GM12878 (cell line): ENCODE data around the gene AP1M2. TPM values are rescaled to one million over a fixed set of nuclear protein-coding genes. Genes with fewer than 3 reads are reported as not detected.
A peak's percentile ranks its signal among the peaks of the same experiment; 100 is the strongest.

ENCODE experiments used
- EP300 ChIP-seq, 2 experiments: fragments of 150-350 bp in 1 of 2; IDR thresholded peaks; 2 replicates each; pipeline ENCODE4 v1.6.1; 2011 to 2012; ENCODE audit warnings: low read depth in 2 of 2, low read length in 2 of 2, borderline replicate concordance in 1 of 2, improper control_type of control experiment in 1 of 2, inconsistent platforms in 1 of 2; ENCODE audit not compliant: control insufficient read depth in 1 of 2
- GATAD2B ChIP-seq: fragments of 450-650 bp; conservative IDR thresholded peaks from 2 replicates; pipeline ENCODE4 v1.6.1; 2017; ENCODE audit warnings: low read depth, mild to moderate bottlenecking, moderate library complexity
- HDGF ChIP-seq: fragments of 450-650 bp; IDR thresholded peaks from 2 replicates; pipeline ENCODE4 v1.6.1; 2016; ENCODE audit warnings: antibody characterized with exemption
- JUNB ChIP-seq: IDR thresholded peaks from 2 replicates; pipeline ENCODE4 v1.6.1; 2016; ENCODE audit warnings: antibody characterized with exemption, mild to moderate bottlenecking
- KAT2A ChIP-seq: conservative IDR thresholded peaks from 2 replicates; pipeline ENCODE4 v1.6.1; 2011; ENCODE audit warnings: low read depth, low read length; ENCODE audit not compliant: control insufficient read depth
- LARP7 ChIP-seq: fragments of 450-650 bp; IDR thresholded peaks from 2 replicates; pipeline ENCODE4 v1.6.1; 2017; ENCODE audit warnings: mild to moderate bottlenecking
- MXI1 ChIP-seq: fragments of 150-350 bp; IDR thresholded peaks from 2 replicates; pipeline ENCODE4 v1.6.1; 2011; ENCODE audit warnings: low read depth, mild to moderate bottlenecking, inconsistent platforms, low read length, improper control_type of control experiment
- NBN ChIP-seq: fragments of 450-650 bp; IDR thresholded peaks from 2 replicates; pipeline ENCODE4 v1.6.1; 2016
- NFYB ChIP-seq: IDR thresholded peaks from 2 replicates; pipeline ENCODE4 v1.6.1; 2011; ENCODE audit warnings: low read depth, mild to moderate bottlenecking, low read length, improper control_type of control experiment, moderate library complexity; ENCODE audit not compliant: insufficient read depth
- PML ChIP-seq: IDR thresholded peaks from 2 replicates; pipeline ENCODE4 v1.6.1; 2012; ENCODE audit warnings: low read length, inconsistent platforms
- POU2F2 ChIP-seq: IDR thresholded peaks from 3 replicates; pipeline ENCODE4 v1.6.1; 2011; ENCODE audit warnings: low read depth, mild to moderate bottlenecking, low read length, borderline replicate concordance
- SMARCA5 ChIP-seq: fragments of 450-650 bp; IDR thresholded peaks from 2 replicates; pipeline ENCODE4 v1.6.1; 2017; ENCODE audit warnings: mild to moderate bottlenecking
- TBL1XR1 ChIP-seq: IDR thresholded peaks from 2 replicates; pipeline ENCODE4 v1.6.1; 2012; ENCODE audit warnings: low read depth, low read length, improper control_type of control experiment
- polyA plus RNA-seq, 11 experiments: library from polyadenylated mRNA; depleted of rRNA in 4 of 11; unstranded in 6 of 11; stranded (reverse) in 5 of 11; fragments of >200 nt; fragmentation: Nextera tagmentation in 4 of 11; fragmentation: Illumina TruSeq in 1 of 11; extraction: Ambion mirVana in 4 of 11; extraction: Trizol in 1 of 11; gene quantifications; 1 replicate in 1 of 11; 2 replicates in 10 of 11; pipeline versions ENCODE4 v1.2.1 to v1.2.3, GENCODE V29; 2011 to 2016; ENCODE audit warnings: inconsistent platforms in 2 of 11, missing spikeins in 2 of 11, low read depth in 1 of 11
- total RNA-seq, 4 experiments: library from RNA; depleted of rRNA in 3 of 4; stranded (reverse); fragments of >200 nt in 3 of 4; fragmentation: Illumina TruSeq in 1 of 4; extraction: Trizol in 1 of 4; gene quantifications; 2 replicates each; pipeline versions ENCODE4 v1.2.1 to v1.2.3, GENCODE V29; 2013 to 2021
- TF ChIP-seq, protein P1 (sequence below): fragments of 450-650 bp; IDR thresholded peaks from 2 replicates; pipeline ENCODE4 v1.6.1; 2017; ENCODE audit warnings: mild to moderate bottlenecking, moderate library complexity
- TF ChIP-seq, protein P2 (sequence below): IDR thresholded peaks from 2 replicates; pipeline ENCODE4 v1.6.1; 2012; ENCODE audit warnings: low read depth, low read length, improper control_type of control experiment
- TF ChIP-seq, protein P3 (sequence below): fragments of 450-650 bp; IDR thresholded peaks from 2 replicates; pipeline ENCODE4 v1.6.1; 2018; ENCODE audit warnings: mild to moderate bottlenecking, low read depth, moderate library complexity; ENCODE audit not compliant: partially characterized antibody
- TF ChIP-seq, protein P4 (sequence below): IDR thresholded peaks from 2 replicates; pipeline ENCODE4 v1.6.1; 2011; ENCODE audit warnings: low read depth, low read length, improper control_type of control experiment, borderline replicate concordance
- TF ChIP-seq, protein P5 (sequence below): IDR thresholded peaks from 2 replicates; pipeline ENCODE4 v1.6.1; 2011; ENCODE audit warnings: mild to moderate bottlenecking, low read depth, low read length, moderate library complexity; ENCODE audit not compliant: insufficient replicate concordance

The AP1M2 gene
- total and polyA plus RNA-seq, 10 of the 15 experiments (the other 5 are each of a cell fraction or from before 2014, with no cell fraction given) = 0.72 TPM; not detected in 9

DNA sequence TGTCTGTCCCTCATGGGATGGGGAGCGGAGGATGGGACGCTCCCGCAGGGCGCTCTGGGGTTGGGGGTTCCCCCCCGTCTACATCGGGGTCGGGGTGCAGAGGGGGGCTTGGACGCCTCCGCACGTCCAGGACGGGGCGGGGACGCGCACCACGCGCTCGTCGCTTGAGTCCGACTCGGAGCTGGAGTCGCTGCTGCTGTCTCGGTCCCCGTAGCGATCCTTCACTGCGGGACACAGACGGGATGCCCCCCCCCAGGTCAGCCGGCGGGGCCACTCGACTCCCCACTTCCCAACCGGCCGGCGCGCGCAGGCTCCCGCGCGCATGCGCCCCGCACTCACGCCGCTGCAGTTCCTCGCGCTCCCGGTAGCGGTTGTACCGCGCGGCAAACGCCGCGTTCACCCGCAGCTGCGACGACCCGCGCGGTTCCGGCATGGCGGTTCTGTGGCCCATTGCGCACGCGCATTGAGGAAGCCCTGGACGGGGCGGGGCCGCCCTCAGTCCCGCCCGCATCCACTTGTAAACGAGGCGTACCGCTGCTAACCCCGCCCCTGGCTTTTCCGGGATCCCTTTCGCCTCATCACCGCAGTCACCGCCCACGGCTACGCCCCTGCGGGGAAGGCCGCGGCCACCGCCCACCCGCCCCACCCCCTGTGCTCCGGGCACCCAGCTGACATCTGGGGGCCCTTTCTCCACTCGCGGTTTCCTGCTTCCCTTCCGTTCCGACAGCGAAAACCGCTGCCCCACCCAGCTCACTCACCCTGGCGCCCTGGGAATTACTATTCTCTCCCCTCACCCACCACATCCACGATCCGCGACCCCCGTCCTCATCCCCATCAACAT is 21.3 kb downstream of the AP1M2 start, which contains the start of gene KRI1 (continued):
- TF ChIP-seq, protein P1, sequence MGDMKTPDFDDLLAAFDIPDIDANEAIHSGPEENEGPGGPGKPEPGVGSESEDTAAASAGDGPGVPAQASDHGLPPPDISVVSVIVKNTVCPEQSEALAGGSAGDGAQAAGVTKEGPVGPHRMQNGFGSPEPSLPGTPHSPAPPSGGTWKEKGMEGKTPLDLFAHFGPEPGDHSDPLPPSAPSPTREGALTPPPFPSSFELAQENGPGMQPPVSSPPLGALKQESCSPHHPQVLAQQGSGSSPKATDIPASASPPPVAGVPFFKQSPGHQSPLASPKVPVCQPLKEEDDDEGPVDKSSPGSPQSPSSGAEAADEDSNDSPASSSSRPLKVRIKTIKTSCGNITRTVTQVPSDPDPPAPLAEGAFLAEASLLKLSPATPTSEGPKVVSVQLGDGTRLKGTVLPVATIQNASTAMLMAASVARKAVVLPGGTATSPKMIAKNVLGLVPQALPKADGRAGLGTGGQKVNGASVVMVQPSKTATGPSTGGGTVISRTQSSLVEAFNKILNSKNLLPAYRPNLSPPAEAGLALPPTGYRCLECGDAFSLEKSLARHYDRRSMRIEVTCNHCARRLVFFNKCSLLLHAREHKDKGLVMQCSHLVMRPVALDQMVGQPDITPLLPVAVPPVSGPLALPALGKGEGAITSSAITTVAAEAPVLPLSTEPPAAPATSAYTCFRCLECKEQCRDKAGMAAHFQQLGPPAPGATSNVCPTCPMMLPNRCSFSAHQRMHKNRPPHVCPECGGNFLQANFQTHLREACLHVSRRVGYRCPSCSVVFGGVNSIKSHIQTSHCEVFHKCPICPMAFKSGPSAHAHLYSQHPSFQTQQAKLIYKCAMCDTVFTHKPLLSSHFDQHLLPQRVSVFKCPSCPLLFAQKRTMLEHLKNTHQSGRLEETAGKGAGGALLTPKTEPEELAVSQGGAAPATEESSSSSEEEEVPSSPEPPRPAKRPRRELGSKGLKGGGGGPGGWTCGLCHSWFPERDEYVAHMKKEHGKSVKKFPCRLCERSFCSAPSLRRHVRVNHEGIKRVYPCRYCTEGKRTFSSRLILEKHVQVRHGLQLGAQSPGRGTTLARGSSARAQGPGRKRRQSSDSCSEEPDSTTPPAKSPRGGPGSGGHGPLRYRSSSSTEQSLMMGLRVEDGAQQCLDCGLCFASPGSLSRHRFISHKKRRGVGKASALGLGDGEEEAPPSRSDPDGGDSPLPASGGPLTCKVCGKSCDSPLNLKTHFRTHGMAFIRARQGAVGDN = peak; percentile 77; the same call in 1 of the 2 replicates
- TF ChIP-seq NFYB (0 out of 2 replicates have a peak, but pooled peaks have one; percentile 29), GATAD2B (peak; percentile 93), MXI1 (peak; percentile 34; the same call in 1 of the 2 replicates), HDGF (peak; percentile 33; the same call in 1 of the 2 replicates), NBN (0 out of 2 replicates have a peak, but pooled peaks have one; percentile 54), POU2F2 (peak; percentile 35; the same call in 1 of the 3 replicates), TBL1XR1 (peak; percentile 86), KAT2A (no peak), EP300 (IDR thresholded peaks at IDR 0.05; ENCODE audit: borderline replicate concordance in 1 of 2, control insufficient read depth in 1 of 2, low read depth in 2 of 2, low read length in 2 of 2) (peak in 1 of 2 experiments; percentile 10; a peak in 1 of 4 replicates), LARP7 (peak; percentile 91), PML (no peak), JUNB (no peak), SMARCA5 (0 out of 2 replicates have a peak, but pooled peaks have one; percentile 8)
- TF ChIP-seq, protein P2, sequence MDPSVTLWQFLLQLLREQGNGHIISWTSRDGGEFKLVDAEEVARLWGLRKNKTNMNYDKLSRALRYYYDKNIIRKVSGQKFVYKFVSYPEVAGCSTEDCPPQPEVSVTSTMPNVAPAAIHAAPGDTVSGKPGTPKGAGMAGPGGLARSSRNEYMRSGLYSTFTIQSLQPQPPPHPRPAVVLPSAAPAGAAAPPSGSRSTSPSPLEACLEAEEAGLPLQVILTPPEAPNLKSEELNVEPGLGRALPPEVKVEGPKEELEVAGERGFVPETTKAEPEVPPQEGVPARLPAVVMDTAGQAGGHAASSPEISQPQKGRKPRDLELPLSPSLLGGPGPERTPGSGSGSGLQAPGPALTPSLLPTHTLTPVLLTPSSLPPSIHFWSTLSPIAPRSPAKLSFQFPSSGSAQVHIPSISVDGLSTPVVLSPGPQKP = 0 out of 2 replicates have a peak, but pooled peaks have one; percentile 10
- TF ChIP-seq, protein P3, sequence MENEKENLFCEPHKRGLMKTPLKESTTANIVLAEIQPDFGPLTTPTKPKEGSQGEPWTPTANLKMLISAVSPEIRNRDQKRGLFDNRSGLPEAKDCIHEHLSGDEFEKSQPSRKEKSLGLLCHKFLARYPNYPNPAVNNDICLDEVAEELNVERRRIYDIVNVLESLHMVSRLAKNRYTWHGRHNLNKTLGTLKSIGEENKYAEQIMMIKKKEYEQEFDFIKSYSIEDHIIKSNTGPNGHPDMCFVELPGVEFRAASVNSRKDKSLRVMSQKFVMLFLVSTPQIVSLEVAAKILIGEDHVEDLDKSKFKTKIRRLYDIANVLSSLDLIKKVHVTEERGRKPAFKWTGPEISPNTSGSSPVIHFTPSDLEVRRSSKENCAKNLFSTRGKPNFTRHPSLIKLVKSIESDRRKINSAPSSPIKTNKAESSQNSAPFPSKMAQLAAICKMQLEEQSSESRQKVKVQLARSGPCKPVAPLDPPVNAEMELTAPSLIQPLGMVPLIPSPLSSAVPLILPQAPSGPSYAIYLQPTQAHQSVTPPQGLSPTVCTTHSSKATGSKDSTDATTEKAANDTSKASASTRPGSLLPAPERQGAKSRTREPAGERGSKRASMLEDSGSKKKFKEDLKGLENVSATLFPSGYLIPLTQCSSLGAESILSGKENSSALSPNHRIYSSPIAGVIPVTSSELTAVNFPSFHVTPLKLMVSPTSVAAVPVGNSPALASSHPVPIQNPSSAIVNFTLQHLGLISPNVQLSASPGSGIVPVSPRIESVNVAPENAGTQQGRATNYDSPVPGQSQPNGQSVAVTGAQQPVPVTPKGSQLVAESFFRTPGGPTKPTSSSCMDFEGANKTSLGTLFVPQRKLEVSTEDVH = no peak
- TF ChIP-seq, protein P4, sequence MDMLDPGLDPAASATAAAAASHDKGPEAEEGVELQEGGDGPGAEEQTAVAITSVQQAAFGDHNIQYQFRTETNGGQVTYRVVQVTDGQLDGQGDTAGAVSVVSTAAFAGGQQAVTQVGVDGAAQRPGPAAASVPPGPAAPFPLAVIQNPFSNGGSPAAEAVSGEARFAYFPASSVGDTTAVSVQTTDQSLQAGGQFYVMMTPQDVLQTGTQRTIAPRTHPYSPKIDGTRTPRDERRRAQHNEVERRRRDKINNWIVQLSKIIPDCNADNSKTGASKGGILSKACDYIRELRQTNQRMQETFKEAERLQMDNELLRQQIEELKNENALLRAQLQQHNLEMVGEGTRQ = no peak
- TF ChIP-seq, protein P5, sequence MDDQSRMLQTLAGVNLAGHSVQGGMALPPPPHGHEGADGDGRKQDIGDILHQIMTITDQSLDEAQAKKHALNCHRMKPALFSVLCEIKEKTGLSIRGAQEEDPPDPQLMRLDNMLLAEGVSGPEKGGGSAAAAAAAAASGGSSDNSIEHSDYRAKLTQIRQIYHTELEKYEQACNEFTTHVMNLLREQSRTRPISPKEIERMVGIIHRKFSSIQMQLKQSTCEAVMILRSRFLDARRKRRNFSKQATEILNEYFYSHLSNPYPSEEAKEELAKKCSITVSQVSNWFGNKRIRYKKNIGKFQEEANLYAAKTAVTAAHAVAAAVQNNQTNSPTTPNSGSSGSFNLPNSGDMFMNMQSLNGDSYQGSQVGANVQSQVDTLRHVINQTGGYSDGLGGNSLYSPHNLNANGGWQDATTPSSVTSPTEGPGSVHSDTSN = no peak
